Endothelial cell of umbilical vein (primary cell): ENCODE measurements around the gene NRGN.

Experiments
- CTCF ChIP-seq, 2 donors: IDR thresholded peaks; 1 replicate in 1 of 2; 2 replicates in 1 of 2; pipeline ENCODE4 v1.5.1; 2011; ENCODE audit warnings: low read length in 2 of 2, mild to moderate bottlenecking in 2 of 2, moderate library complexity in 2 of 2, control low read depth in 1 of 2, inconsistent platforms in 1 of 2, low read depth in 1 of 2; ENCODE audit not compliant: insufficient read depth in 1 of 2; ENCODE audit errors: extremely low read depth in 1 of 2
- EZH2 ChIP-seq: IDR thresholded peaks from 2 replicates; pipeline ENCODE4 v1.6.1; 2012; ENCODE audit warnings: borderline replicate concordance, low read depth, mild to moderate bottlenecking, moderate library complexity, low read length, inconsistent platforms; ENCODE audit not compliant: severe bottlenecking
- FOS ChIP-seq: IDR thresholded peaks from 2 replicates; pipeline ENCODE4 v1.6.1; 2011; ENCODE audit warnings: mild to moderate bottlenecking, low read length, moderate library complexity, borderline replicate concordance; ENCODE audit not compliant: insufficient read depth
- GATA2 ChIP-seq: IDR thresholded peaks from 2 replicates; pipeline ENCODE4 v1.7.0; 2011; ENCODE audit warnings: low read depth, mild to moderate bottlenecking, moderate library complexity, mixed read lengths, low read length; ENCODE audit not compliant: insufficient read length, insufficient read depth
- JUN ChIP-seq: IDR thresholded peaks from 2 replicates; pipeline ENCODE4 v1.6.1; 2011; ENCODE audit warnings: borderline replicate concordance, low read depth; ENCODE audit not compliant: insufficient read length, insufficient read depth
- MYC ChIP-seq: IDR thresholded peaks from one replicate; pipeline ENCODE4 v1.6.1; 2011; ENCODE audit warnings: mild to moderate bottlenecking, low read depth, low read length
- POLR2A ChIP-seq: IDR thresholded peaks from 2 replicates; pipeline ENCODE4 v1.6.1; 2012; ENCODE audit warnings: low read depth, mild to moderate bottlenecking, control low read depth, low read length
- POLR2AphosphoS5 ChIP-seq: IDR thresholded peaks from 2 replicates; pipeline ENCODE4 v1.6.1; 2012; ENCODE audit warnings: low read depth, mild to moderate bottlenecking, control low read depth, low read length, moderate library complexity; ENCODE audit not compliant: insufficient read depth
- TF ChIP-seq, protein P1 (sequence below): IDR thresholded peaks from 2 replicates; pipeline ENCODE4 v1.6.1; 2011; ENCODE audit not compliant: insufficient read depth, insufficient read length

DNA sequence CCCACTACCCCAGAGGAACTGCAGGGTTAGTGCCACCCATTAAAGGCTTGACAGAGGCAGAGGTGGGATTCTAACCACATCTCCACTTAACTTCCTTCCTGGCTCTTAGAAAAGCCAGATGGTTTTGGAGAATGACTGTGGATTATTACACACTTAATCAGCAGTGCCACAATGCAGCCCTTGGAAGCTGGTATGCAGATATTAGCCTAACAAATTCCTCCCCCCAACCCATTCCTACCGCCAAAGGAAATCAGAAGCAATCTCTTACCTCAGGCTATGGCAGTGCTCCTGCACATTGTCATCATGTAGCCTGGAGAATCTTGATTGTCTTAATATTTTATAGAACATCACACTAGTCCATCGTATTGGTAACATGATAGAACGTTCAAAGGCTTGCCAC is 23.2 kb upstream of the NRGN start:
- TF ChIP-seq CTCF (IDR thresholded peaks at IDR 0.05; ENCODE audit: extremely low read depth in 1 of 2, insufficient read depth in 1 of 2, low read depth in 1 of 2, low read length in 2 of 2) (no peak), POLR2A (no peak), EZH2 (no peak), GATA2 (no peak), MYC (no peak), POLR2AphosphoS5 (no peak), JUN (no peak), FOS (no peak)
- TF ChIP-seq, protein P1, sequence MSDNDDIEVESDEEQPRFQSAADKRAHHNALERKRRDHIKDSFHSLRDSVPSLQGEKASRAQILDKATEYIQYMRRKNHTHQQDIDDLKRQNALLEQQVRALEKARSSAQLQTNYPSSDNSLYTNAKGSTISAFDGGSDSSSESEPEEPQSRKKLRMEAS: no peak
